ENCODE data around the gene MIX23.

- TF ChIP-seq CTCF (conservative IDR thresholded peaks at IDR 0.05; ENCODE audit: low read depth, low read length) (no peak), EZH2 (IDR thresholded peaks at IDR 0.05; ENCODE audit: borderline replicate concordance, low read depth, low read length, poor library complexity, severe bottlenecking) (no peak)
Observed at GRCh38 chr3:122410111-122410510, 27.1 kb upstream of the MIX23 start.
